Lung (tissue), 12 donors: Measurements from ENCODE around the gene ADAM12. TPM values are rescaled to one million over a fixed set of nuclear protein-coding genes. Genes with fewer than 3 reads are reported as not detected.
A peak's percentile ranks its signal among the peaks of the same experiment; 100 is the strongest.

Experiments
- ATAC-seq: fragments of 200-7000 bp; cut with Tn5 transposase; one replicate; pipeline ENCODE4 v1.9.1; 2020; ENCODE audit warnings: moderate number of reproducible peaks; ENCODE audit not compliant: insufficient read depth, low FRiP score
- DNase-seq, 3 donors: peaks; one replicate each; pipeline ENCODE4 v3.0.0-alpha.2; 2013 to 2017
- H3K27ac ChIP-seq, 2 donors: one replicate each; pipeline ENCODE4 v1.5.1; 2013; ENCODE audit warnings: mild to moderate bottlenecking in 2 of 2, moderate library complexity in 2 of 2, control low read depth in 1 of 2, inconsistent platforms in 1 of 2, low read depth in 1 of 2, low read length in 1 of 2
- H3K27me3 ChIP-seq, 3 donors: one replicate each; pipeline ENCODE4 v1.5.1; 2013; ENCODE audit warnings: low read length in 2 of 3; ENCODE audit not compliant: control insufficient read depth in 3 of 3, insufficient read depth in 3 of 3
- H3K36me3 ChIP-seq, 4 donors: one replicate each; pipeline ENCODE4 v1.5.1; 2013; ENCODE audit warnings: low read length in 4 of 4, mild to moderate bottlenecking in 1 of 4, moderate library complexity in 1 of 4; ENCODE audit not compliant: control insufficient read depth in 4 of 4, insufficient read depth in 4 of 4
- H3K4me1 ChIP-seq, 5 donors: one replicate each; pipeline ENCODE4 v1.5.1; 2013; ENCODE audit warnings: low read length in 5 of 5, mild to moderate bottlenecking in 2 of 5, moderate library complexity in 1 of 5; ENCODE audit not compliant: control insufficient read depth in 5 of 5, insufficient read depth in 5 of 5
- H3K4me3 ChIP-seq: one replicate; pipeline ENCODE4 v1.5.1; 2013; ENCODE audit warnings: mild to moderate bottlenecking, control low read depth, moderate library complexity
- H3K9ac ChIP-seq, 2 donors: one replicate each; pipeline ENCODE4 v1.5.1; 2013; ENCODE audit warnings: low read length in 2 of 2, control low read depth in 1 of 2; ENCODE audit not compliant: insufficient read depth in 1 of 2
- H3K9me3 ChIP-seq, 4 donors: one replicate each; pipeline ENCODE4 v1.5.1; 2013; ENCODE audit warnings: low read length in 3 of 4, mild to moderate bottlenecking in 1 of 4, moderate library complexity in 1 of 4; ENCODE audit not compliant: control insufficient read depth in 4 of 4, insufficient read depth in 3 of 4
- WGBS, 2 donors: extraction: QIAGEN DNeasy Blood & Tissue Kit; methylation state at CpG; one replicate each; pipeline ENCODE4 v1.1.7; 2013; 5-methylcytosine and 5-hydroxymethylcytosine counted together
- polyA plus RNA-seq, 2 donors: library from polyadenylated mRNA; stranded (reverse); fragments of 200-250 nt; gene quantifications; one replicate each; pipeline ENCODE4 v1.2.1, GENCODE V29; 2013
- total RNA-seq, 2 donors: library from RNA; depleted of rRNA in 1 of 2; stranded (reverse); fragments of >200 nt in 1 of 2; gene quantifications; one replicate each; pipeline ENCODE4 v1.2.1, GENCODE V29; 2014 to 2021
- TF ChIP-seq, protein P1 (sequence below): IDR thresholded peaks from 2 replicates; pipeline ENCODE4 v1.5.1; 2012; ENCODE audit warnings: mild to moderate bottlenecking; ENCODE audit errors: control extremely low read depth, extremely low read depth
- donor health status: control.
- donor health status: control.
- donor health status: Bipolar disorder and iron deficiency.
- donor health status: healthy.
- donor health status: DM: yes; HTN: yes; CAD: no.

The ADAM12 gene
- total and polyA plus RNA-seq, 4 donors = 0.16 to 5.8 (median 0.85) TPM

DNA sequence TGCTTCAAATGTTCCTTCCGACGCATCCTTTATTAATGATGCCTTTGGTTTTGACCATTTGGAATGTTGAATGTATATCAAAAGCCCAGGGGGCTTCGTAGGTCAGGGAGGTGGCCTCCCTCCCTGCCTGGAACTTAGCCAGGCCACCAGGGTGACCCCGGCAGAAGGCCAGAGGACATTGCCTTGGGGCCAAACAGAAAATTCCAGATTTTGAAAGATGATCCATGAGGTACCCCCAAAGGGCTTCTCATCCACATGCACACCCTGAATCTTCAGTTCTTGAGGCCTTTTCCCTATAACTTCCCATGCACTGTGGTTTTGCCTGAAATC, 171.7 kb downstream of the ADAM12 start:
- 68% methylated on average over 4 of the region's 4 CpGs for WGBS, 2 donors
- TF ChIP-seq, protein P1, sequence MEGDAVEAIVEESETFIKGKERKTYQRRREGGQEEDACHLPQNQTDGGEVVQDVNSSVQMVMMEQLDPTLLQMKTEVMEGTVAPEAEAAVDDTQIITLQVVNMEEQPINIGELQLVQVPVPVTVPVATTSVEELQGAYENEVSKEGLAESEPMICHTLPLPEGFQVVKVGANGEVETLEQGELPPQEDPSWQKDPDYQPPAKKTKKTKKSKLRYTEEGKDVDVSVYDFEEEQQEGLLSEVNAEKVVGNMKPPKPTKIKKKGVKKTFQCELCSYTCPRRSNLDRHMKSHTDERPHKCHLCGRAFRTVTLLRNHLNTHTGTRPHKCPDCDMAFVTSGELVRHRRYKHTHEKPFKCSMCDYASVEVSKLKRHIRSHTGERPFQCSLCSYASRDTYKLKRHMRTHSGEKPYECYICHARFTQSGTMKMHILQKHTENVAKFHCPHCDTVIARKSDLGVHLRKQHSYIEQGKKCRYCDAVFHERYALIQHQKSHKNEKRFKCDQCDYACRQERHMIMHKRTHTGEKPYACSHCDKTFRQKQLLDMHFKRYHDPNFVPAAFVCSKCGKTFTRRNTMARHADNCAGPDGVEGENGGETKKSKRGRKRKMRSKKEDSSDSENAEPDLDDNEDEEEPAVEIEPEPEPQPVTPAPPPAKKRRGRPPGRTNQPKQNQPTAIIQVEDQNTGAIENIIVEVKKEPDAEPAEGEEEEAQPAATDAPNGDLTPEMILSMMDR = no peak
- no peak overlapping the region for H3K27ac ChIP-seq
- no peaks in the 10 kb centered on the region for H3K36me3 ChIP-seq
- peaks cover 0 to 17% (median 8%) of the 10 kb centered on the region in 5 donors for H3K4me1 ChIP-seq
- H3K4me3 ChIP-seq = no peak overlapping the region
- H3K27me3 ChIP-seq = no peaks in the 10 kb centered on the region
- H3K9me3 ChIP-seq = no peaks in the 10 kb centered on the region
- DNase-seq = no peak
- ATAC-seq = no peak
- no peak overlapping the region for H3K9ac ChIP-seq

DNA sequence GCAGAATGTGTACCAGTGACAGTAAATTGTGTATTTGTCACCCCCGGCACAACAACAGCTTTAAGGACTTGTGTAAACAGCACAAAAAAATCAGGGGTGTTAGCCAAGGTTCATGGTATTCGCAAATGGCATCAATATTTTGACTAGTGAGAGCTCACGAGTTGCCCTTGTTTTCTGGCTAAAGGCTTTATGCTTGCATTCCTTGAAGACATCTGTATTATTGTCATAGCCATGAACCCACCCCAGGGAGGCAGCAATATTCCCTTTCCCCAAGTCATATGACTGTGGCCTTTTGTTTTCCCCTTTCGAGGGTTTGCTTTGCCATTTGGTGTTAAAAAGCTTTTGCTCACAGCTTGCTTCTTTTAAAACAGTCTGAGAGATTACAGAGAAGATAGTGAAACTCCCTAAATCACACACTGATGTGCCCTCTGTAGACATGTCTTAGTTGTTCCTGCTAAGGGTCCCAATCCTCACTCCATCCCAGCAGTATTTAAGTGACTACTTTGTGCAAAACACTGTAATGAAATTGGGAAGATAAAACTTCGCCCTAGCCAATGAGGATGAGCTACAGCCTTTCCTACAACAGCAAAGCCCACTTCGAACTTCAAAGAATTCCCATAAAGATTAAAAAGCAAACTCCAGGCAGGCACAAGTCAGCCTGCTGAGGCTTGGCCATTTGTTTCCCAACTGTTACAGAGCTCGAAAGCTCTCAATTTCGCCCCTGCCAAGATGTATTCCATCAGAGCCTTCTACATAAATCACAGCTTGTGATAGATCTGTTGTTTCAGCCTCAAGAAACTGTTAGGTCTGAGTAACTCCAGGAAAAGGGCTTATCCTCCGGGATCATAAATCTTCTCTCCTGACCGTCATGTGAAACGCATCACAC, 172.3 kb downstream of the ADAM12 start:
- Histone ChIP-seq H3K4me1 (peaks cover 0 to 17% (median 8%) of the 10 kb centered on the region in 5 donors), H3K9ac (no peak overlapping the region), H3K9me3 (no peaks in the 10 kb centered on the region), H3K27ac (no peak overlapping the region), H3K27me3 (no peaks in the 10 kb centered on the region), H3K36me3 (no peaks in the 10 kb centered on the region), H3K4me3 (no peak overlapping the region)
- no peak for ATAC-seq
- peak in 2 of 3 donors; percentile 57 to 75 for DNase-seq
- TF ChIP-seq, protein P1 = no peak
- WGBS, 2 donors = 55 to 61% methylated on average over 11 of the region's 11 CpGs

DNA sequence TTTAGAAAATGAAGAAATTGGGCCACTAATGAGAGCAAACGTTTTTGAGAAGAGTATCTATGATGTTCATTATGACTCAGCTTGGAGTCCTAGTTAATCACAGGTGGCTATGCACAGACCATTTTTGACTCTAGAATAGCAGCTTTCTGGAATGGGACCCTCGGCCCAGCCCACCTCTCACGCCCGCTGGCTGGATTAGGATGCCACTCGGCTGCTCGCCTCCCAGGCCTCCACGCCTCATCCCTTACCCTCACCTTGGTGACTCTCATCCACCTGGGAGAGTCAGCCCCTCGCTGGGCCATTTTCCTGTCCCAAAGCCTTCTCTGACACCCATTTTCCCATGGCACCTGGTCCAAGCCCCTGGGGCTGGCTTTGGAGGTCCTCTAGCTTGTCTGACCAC, 173.6 kb downstream of the ADAM12 start:
- H3K4me3 ChIP-seq = no peak overlapping the region
- no peaks in the 10 kb centered on the region for H3K27me3 ChIP-seq
- no peak overlapping the region for H3K27ac ChIP-seq
- H3K4me1 ChIP-seq = peaks cover 0 to 19% (median 8%) of the 10 kb centered on the region in 5 donors
- no peaks in the 10 kb centered on the region for H3K36me3 ChIP-seq
- H3K9ac ChIP-seq = no peak overlapping the region
- no peak for DNase-seq
- ATAC-seq = no peak
- WGBS, 2 donors = 94 to 95% methylated on average over 8 of the region's 8 CpGs
- TF ChIP-seq, protein P1 = no peak
- H3K9me3 ChIP-seq = no peaks in the 10 kb centered on the region
